ENCODE data around the gene SYCN.
"Not testable (repeated sequence)": the region's sequence is repeated elsewhere in the genome, so short reads cannot be mapped to it uniquely, and the experiment has no call there.

Gene SYCN

DNA sequence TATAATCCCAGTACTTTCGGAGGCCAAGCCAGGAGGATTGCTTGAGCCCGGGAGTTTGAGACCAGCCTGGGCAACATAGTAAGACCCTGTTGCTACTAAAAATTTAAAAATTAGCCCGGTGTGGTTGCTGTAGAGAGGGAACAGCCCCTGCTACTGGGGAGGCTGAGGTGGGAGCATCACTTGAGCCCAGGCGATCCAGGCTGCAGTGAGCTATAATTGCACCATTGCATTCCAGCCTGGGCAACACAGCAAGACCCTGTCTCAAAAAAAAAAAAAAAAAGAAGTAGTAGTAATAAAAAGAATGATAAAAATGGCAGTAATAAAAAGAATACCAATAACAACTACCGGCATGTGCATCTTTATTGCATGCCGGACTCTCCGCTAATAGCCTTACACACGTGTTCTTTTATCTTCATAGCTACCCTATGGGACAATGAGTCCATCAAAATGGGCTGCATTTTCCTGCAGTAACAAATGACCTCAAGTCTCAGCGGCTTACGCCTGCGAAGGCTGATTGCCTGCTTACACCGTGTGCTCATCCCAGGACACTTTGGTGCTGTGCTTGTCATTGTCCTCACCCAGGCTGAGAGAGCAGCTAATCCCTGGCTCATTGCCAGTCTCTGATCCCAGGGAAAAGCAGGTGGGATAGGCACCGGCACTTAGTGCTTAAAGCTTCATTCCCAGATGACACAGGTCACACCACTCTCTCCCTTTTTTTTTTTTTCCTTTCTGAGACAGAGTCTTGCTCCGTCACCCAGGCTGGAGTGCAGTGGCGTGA is 14.4 kb upstream of the SYCN start:
- Histone ChIP-seq H3K9ac (ENCODE audit: insufficient read length, low read depth) (no peak overlapping the region), H3K27me3 (ENCODE audit: insufficient read depth, insufficient read length) (peaks cover 14% of the 10 kb centered on the region), H3K9me3 (ENCODE audit: insufficient read depth, low read length) (peaks cover 5% of the 10 kb centered on the region; the same call in 1 of the 2 replicates), H3K4me3 (ENCODE audit: insufficient read length, low read depth) (no peak overlapping the region), H3K4me1 (ENCODE audit: insufficient read depth, insufficient read length) (no peaks in the 10 kb centered on the region), H3K36me3 (ENCODE audit: insufficient read depth, insufficient read length, low read length) (no peaks in the 10 kb centered on the region)
- DNase-seq (ENCODE audit: low read depth, low spot score) = no peak
- TF ChIP-seq YY1 (IDR thresholded peaks at IDR 0.05; ENCODE audit: insufficient read depth, insufficient read length) (no peak), SUZ12 (IDR thresholded peaks at IDR 0.05; ENCODE audit: extremely low read depth, insufficient read depth, insufficient read length) (no peak), ZNF274 (IDR thresholded peaks at IDR 0.05; ENCODE audit: low read depth, low read length) (no peak)

- TF ChIP-seq YY1 (IDR thresholded peaks at IDR 0.05; ENCODE audit: insufficient read depth, insufficient read length) (no peak), ZNF274 (IDR thresholded peaks at IDR 0.05; ENCODE audit: low read depth, low read length) (no peak)
- H3K9me3 ChIP-seq (ENCODE audit: insufficient read depth, low read length) = peaks cover 5% of the 10 kb centered on the region; the same call in 1 of the 2 replicates
- no peak overlapping the region for H3K4me3 ChIP-seq (ENCODE audit: insufficient read length, low read depth)
- no peak for DNase-seq (ENCODE audit: low read depth, low spot score)
- no peak overlapping the region for H3K9ac ChIP-seq (ENCODE audit: insufficient read length, low read depth)
- H3K36me3 ChIP-seq (ENCODE audit: insufficient read depth, insufficient read length, low read length) = no peaks in the 10 kb centered on the region
- no peaks in the 10 kb centered on the region for H3K4me1 ChIP-seq (ENCODE audit: insufficient read depth, insufficient read length)
- H3K27me3 ChIP-seq (ENCODE audit: insufficient read depth, insufficient read length) = peaks cover 11% of the 10 kb centered on the region
Observed at GRCh38 chr19:39217094-39217493, 13.0 kb upstream of the SYCN start.

- H3K9ac ChIP-seq (ENCODE audit: insufficient read length, low read depth); H3K36me3 ChIP-seq (ENCODE audit: insufficient read depth, insufficient read length, low read length); H3K27me3 ChIP-seq (ENCODE audit: insufficient read depth, insufficient read length); H3K4me3 ChIP-seq (ENCODE audit: insufficient read length, low read depth); H3K9me3 ChIP-seq (ENCODE audit: insufficient read depth, low read length); DNase-seq (ENCODE audit: low read depth, low spot score); H3K4me1 ChIP-seq (ENCODE audit: insufficient read depth, insufficient read length): not testable (repeated sequence)
Observed at GRCh38 chr19:39215323-39215722, 11.3 kb upstream of the SYCN start.

DNA sequence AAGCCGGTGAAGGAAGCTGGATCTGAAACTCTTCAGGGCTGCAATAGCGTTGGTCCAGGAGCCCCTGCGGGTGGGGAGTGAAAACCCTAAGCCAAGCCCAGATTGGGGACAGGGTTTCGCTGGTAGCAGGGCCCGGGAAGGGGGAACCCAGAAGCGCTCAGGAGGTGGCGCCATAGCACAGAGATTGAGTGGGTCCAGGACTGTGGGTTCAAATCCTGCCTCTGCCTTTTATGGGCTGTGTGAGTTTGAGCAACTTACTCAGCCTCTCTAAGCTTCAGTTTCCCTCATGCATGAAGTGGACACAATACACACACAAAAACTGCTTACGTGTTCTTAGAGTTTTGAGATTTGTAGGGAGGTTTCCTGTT is 8.3 kb upstream of the SYCN start:
- no peak overlapping the region for H3K9ac ChIP-seq (ENCODE audit: insufficient read length, low read depth)
- no peak overlapping the region for H3K4me3 ChIP-seq (ENCODE audit: insufficient read length, low read depth)
- no peaks in the 10 kb centered on the region for H3K36me3 ChIP-seq (ENCODE audit: insufficient read depth, insufficient read length, low read length)
- peak; percentile 32 for DNase-seq (ENCODE audit: low read depth, low spot score)
- H3K27me3 ChIP-seq (ENCODE audit: insufficient read depth, insufficient read length) = no peaks in the 10 kb centered on the region
- H3K4me1 ChIP-seq (ENCODE audit: insufficient read depth, insufficient read length) = no peaks in the 10 kb centered on the region
- TF ChIP-seq YY1 (IDR thresholded peaks at IDR 0.05; ENCODE audit: insufficient read depth, insufficient read length) (no peak), ZNF274 (IDR thresholded peaks at IDR 0.05; ENCODE audit: low read depth, low read length) (no peak), SUZ12 (IDR thresholded peaks at IDR 0.05; ENCODE audit: extremely low read depth, insufficient read depth, insufficient read length) (no peak)
- peaks cover 5% of the 10 kb centered on the region; the same call in 1 of the 2 replicates for H3K9me3 ChIP-seq (ENCODE audit: insufficient read depth, low read length)

GRCh38 chr19:39211731-39212374 is 7.8 kb upstream of the SYCN start:
- Histone ChIP-seq H3K27me3 (ENCODE audit: insufficient read depth, insufficient read length) (no peaks in the 10 kb centered on the region), H3K4me3 (ENCODE audit: insufficient read length, low read depth) (no peak overlapping the region), H3K9me3 (ENCODE audit: insufficient read depth, low read length) (peaks cover 5% of the 10 kb centered on the region; the same call in 1 of the 2 replicates), H3K36me3 (ENCODE audit: insufficient read depth, insufficient read length, low read length) (no peaks in the 10 kb centered on the region), H3K9ac (ENCODE audit: insufficient read length, low read depth) (no peak overlapping the region), H3K4me1 (ENCODE audit: insufficient read depth, insufficient read length) (no peaks in the 10 kb centered on the region)
- TF ChIP-seq ZNF274 (IDR thresholded peaks at IDR 0.05; ENCODE audit: low read depth, low read length) (no peak), YY1 (IDR thresholded peaks at IDR 0.05; ENCODE audit: insufficient read depth, insufficient read length) (no peak), SUZ12 (IDR thresholded peaks at IDR 0.05; ENCODE audit: extremely low read depth, insufficient read depth, insufficient read length) (no peak)
- DNase-seq (ENCODE audit: low read depth, low spot score) = no peak

- TF ChIP-seq SUZ12 (IDR thresholded peaks at IDR 0.05; ENCODE audit: extremely low read depth, insufficient read depth, insufficient read length) = no peak
- no peak for TF ChIP-seq ZNF274 (IDR thresholded peaks at IDR 0.05; ENCODE audit: low read depth, low read length)
- no peak for TF ChIP-seq YY1 (IDR thresholded peaks at IDR 0.05; ENCODE audit: insufficient read depth, insufficient read length)
- no peak for DNase-seq (ENCODE audit: low read depth, low spot score)
- H3K9me3 ChIP-seq (ENCODE audit: insufficient read depth, low read length) = no peaks in the 10 kb centered on the region
- no peaks in the 10 kb centered on the region for H3K36me3 ChIP-seq (ENCODE audit: insufficient read depth, insufficient read length, low read length)
- H3K9ac ChIP-seq (ENCODE audit: insufficient read length, low read depth) = no peak overlapping the region
- H3K4me1 ChIP-seq (ENCODE audit: insufficient read depth, insufficient read length) = no peaks in the 10 kb centered on the region
- H3K4me3 ChIP-seq (ENCODE audit: insufficient read length, low read depth) = no peak overlapping the region
- no peaks in the 10 kb centered on the region for H3K27me3 ChIP-seq (ENCODE audit: insufficient read depth, insufficient read length)
Observed at GRCh38 chr19:39209196-39209595, 5.1 kb upstream of the SYCN start.

- Histone ChIP-seq H3K4me1 (ENCODE audit: insufficient read depth, insufficient read length) (no peaks in the 10 kb centered on the region), H3K4me3 (ENCODE audit: insufficient read length, low read depth) (no peak overlapping the region), H3K36me3 (ENCODE audit: insufficient read depth, insufficient read length, low read length) (no peaks in the 10 kb centered on the region), H3K9ac (ENCODE audit: insufficient read length, low read depth) (no peak overlapping the region), H3K27me3 (ENCODE audit: insufficient read depth, insufficient read length) (no peaks in the 10 kb centered on the region), H3K9me3 (ENCODE audit: insufficient read depth, low read length) (no peaks in the 10 kb centered on the region)
- no peak for DNase-seq (ENCODE audit: low read depth, low spot score)
- TF ChIP-seq ZNF274 (IDR thresholded peaks at IDR 0.05; ENCODE audit: low read depth, low read length) = no peak
- no peak for TF ChIP-seq YY1 (IDR thresholded peaks at IDR 0.05; ENCODE audit: insufficient read depth, insufficient read length)
- TF ChIP-seq SUZ12 (IDR thresholded peaks at IDR 0.05; ENCODE audit: extremely low read depth, insufficient read depth, insufficient read length) = no peak
Observed at GRCh38 chr19:39208175-39208795, 4.2 kb upstream of the SYCN start.
